HCT116 (cell line): Measurements from ENCODE around the gene OR1L6.

ENCODE experiments used
- CEBPB ChIP-seq: IDR thresholded peaks from 2 replicates; pipeline ENCODE4 v1.6.1; 2012; ENCODE audit warnings: low read depth
- CTCF ChIP-seq, 3 experiments: fragments of 200-600 bp in 1 of 3; sonication (generic) in 1 of 3; IDR thresholded peaks in 2 of 3; conservative IDR thresholded peaks in 1 of 3; 2 replicates each; pipeline ENCODE4 v1.5.1; 2012 to 2017; ENCODE audit warnings: low read depth in 2 of 3, low read length in 2 of 3, antibody characterized with exemption in 1 of 3, borderline replicate concordance in 1 of 3, control low read depth in 1 of 3, mild to moderate bottlenecking in 1 of 3, mixed read lengths in 1 of 3, mixed run types in 1 of 3, moderate library complexity in 1 of 3; ENCODE audit not compliant: insufficient read depth in 1 of 3
- EZH2 ChIP-seq: fragments of 200-600 bp; sonication (generic); IDR thresholded peaks from 2 replicates; pipeline ENCODE4 v1.6.1; 2017; ENCODE audit warnings: antibody characterized with exemption, mixed run types
- POLR2A ChIP-seq: IDR thresholded peaks from 2 replicates; pipeline ENCODE4 v1.7.0; 2011; ENCODE audit warnings: borderline replicate concordance; ENCODE audit not compliant: insufficient read depth, insufficient read length; ENCODE audit errors: extremely low read depth
- POLR2AphosphoS5 ChIP-seq: IDR thresholded peaks from 2 replicates; pipeline ENCODE4 v1.6.1; 2011; ENCODE audit warnings: mild to moderate bottlenecking, low read depth, low read length, moderate library complexity
- SIN3A ChIP-seq: IDR thresholded peaks from 2 replicates; pipeline ENCODE4 v1.6.1; 2012; ENCODE audit warnings: low read depth
- SP1 ChIP-seq: IDR thresholded peaks from 2 replicates; pipeline ENCODE4 v1.6.1; 2012; ENCODE audit warnings: low read depth
- SRF ChIP-seq: IDR thresholded peaks from 2 replicates; pipeline ENCODE4 v1.6.1; 2012; ENCODE audit warnings: low read depth
- ZBTB33 ChIP-seq: IDR thresholded peaks from 2 replicates; pipeline ENCODE4 v1.6.1; 2011; ENCODE audit warnings: mild to moderate bottlenecking, low read length, moderate library complexity; ENCODE audit not compliant: insufficient replicate concordance; ENCODE audit errors: extremely low read depth

- TF ChIP-seq ZBTB33 (no peak), POLR2AphosphoS5 (no peak), POLR2A (no peak), SIN3A (no peak), CTCF (IDR thresholded peaks at IDR 0.05 in 2 of 3, conservative IDR thresholded peaks at IDR 0.05 in 1 of 3; ENCODE audit: borderline replicate concordance in 1 of 3, insufficient read depth in 1 of 3, low read depth in 2 of 3, low read length in 2 of 3) (no peak), CEBPB (no peak), SP1 (no peak), SRF (no peak), EZH2 (no peak)
These were observed 37.1 kb downstream of the OR1L6 start for GRCh38 chr9:122779181-122779580.
